NCI-H510A (cell line): ENCODE measurements around the gene SLIT1.
A peak's percentile ranks its signal among the peaks of the same experiment; 100 is the strongest.

Source experiments
- DNase-seq: peaks from one replicate; lab custom pipeline; 2025; lab: John Stamatoyannopoulos, UW

SLIT1 gene

GRCh38 chr10:97000487-97001182 is 185.1 kb downstream of the SLIT1 start:
- no peak for DNase-seq

DNA sequence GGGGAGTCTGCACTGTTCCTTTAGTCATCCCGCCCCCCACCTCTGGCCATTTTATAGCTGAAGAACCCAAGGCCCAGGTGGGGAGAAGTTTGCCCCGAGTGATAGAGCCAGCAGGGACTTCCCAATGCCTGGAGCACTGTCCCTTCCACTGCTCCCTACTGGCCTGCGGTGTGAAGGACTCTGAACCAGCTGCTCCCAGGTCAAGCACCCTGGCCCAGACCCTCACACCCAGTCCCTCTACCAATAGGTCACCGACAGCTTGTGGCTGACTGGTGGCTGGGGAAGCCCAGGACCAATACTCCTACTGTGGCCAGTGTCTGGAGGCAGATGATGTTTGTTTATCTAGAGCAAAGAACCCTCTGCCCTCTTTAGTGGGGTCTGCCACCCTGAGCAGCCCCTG is 185.8 kb downstream of the SLIT1 start:
- DNase-seq, result no peak

DNA sequence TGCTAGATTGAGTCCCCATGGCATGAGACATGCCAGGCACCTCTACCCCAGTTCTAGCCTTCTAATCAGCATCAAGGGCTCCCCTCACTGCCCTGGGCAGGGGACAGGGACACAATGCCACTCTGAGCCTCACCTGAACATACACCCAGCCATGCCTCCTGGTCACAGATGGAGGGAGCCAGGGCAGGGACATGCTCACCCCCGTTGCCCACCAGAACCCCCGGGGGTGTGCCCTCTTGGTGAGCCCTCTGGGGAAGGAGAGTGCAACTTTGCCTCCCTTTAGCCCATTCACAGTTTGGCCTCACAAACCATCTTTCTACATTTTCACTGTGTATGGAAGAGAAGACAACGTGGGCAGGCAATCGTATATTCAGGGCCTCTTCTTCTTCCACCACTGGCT is 186.4 kb downstream of the SLIT1 start:
- DNase-seq, result no peak

- DNase-seq, result peak; percentile 86
These were observed 187.3 kb downstream of the SLIT1 start for GRCh38 chr10:96998329-96998888.

DNA sequence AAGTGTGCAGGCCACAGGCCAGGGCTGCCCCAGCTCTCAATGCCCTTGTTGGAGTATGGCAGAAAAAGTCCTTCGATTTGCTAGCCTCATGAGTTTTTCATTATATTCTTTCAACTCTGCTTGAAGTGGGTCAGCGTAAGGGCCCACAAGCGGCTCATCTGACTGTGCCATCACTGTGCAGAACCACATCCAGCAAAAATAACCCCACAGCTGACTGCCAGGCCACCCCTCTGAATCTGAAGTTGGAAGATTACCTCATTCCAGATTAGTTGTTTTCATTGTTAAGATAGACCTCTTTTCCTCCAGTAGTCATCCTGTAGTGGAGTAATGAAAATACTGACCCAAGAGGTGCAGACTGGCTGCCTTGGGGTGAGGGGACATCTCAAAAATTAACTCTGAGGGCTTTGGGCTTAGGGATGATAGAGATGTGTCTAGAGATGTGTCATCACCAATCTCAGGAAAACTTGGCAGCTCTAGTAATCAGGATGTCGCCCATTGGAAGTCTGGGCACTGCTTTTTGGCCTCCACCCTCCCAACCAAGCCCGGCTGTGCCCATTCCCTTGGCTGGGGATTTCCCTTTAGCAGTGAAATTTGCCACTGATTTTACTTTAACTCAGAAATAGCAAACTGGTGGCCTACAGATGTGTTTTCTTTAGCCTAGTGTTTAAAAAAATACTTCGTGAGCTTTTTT is 189.3 kb downstream of the SLIT1 start:
- DNase-seq, result no peak

GRCh38 chr10:96995851-96996250 is 189.9 kb downstream of the SLIT1 start:
- no peak for DNase-seq

- no peak for DNase-seq
These were observed 193.0 kb downstream of the SLIT1 start for GRCh38 chr10:96992721-96993120.

GRCh38 chr10:96991313-96991841 is 194.4 kb downstream of the SLIT1 start:
- no peak for DNase-seq

- DNase-seq, result no peak
These were observed 197.3 kb downstream of the SLIT1 start for GRCh38 chr10:96988426-96988825.

GRCh38 chr10:96987842-96988175 is 197.9 kb downstream of the SLIT1 start:
- no peak for DNase-seq

DNA sequence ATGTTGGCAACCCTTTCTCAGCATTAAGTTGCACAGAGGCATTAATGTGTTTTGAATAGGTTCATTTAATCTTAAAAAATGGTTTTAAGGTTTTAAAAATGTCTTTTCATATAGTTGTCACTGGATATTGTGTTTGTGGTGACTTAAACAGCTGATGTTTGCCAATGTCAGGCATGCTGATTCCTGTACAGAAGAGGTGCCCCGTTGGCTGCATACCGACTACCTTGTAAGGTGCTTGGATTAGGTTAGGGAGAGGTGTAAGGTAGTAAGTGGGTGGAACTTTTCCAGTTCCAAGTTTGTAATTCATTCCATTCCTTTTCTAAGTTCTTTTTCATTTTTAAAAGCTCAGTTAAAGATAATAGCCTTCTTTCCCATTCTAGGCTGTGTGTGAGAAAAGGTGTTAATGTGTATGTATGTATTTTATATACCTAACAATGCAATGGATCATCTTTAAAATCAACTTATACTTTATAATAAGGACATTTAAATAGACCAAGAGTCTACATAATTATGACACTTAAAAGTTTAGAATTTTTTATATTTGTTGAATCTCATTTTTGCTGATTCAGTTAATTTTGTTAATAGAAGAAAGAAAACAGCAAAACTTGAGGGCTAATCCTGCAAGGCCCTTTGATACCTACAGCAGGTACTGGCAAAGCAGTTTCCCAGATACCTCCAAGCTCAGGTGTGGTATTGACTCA is 198.5 kb downstream of the SLIT1 start:
- no peak for DNase-seq

GRCh38 chr10:96986200-96986856 is 199.4 kb downstream of the SLIT1 start:
- no peak for DNase-seq

GRCh38 chr10:96984541-96985131 is 201.1 kb downstream of the SLIT1 start:
- no peak for DNase-seq

GRCh38 chr10:96982149-96982930 is 203.4 kb downstream of the SLIT1 start:
- DNase-seq, result no peak

DNA sequence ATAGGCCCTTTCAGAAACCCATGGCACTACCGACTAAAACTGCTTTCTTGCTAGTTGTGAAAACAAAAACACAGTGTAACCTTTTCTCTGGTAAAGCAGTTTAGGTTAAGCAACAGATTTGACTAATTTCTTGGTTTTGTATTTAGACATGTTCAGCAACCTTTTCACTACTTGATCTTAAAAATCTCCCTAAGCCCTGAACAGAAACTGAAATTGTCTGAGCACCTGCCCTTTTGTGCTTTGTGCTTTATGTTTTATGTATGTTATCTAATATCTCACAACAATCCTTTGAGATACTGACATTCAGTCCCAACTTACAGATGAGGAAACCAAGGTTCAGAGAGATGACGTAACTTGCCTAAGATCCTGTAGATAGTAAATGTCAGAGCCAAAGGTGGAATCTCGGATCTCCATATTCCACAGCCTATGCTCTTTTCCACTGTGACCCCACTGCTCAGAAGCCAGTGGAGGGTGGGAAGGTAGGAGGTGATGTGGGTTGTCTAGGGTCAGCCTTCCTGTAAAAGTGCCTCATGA is 207.1 kb downstream of the SLIT1 start:
- DNase-seq, result no peak

GRCh38 chr10:96975136-96975535 is 210.6 kb downstream of the SLIT1 start:
- no peak for DNase-seq

GRCh38 chr10:96973809-96974747 is 211.7 kb downstream of the SLIT1 start:
- no peak for DNase-seq

DNA sequence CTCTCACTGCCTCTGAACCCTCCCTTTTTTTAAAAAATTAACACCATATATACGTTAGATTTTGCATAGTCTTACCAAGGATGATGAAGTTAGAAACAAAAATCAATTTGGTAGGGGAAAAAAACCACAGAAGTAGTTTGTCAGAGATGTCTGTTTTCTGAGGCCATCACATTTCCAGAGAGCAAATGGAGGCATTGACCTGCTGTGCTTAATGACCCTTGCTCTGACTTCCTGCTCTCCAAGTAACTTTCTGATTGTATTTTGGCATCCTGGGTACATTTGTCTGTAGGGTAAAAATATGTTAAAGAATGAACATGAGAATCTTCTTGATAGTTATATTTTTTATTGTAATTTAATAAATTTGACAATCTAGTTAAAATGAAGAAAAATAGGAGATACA is 213.5 kb downstream of the SLIT1 start:
- no peak for DNase-seq

GRCh38 chr10:96971324-96971723 is 214.4 kb downstream of the SLIT1 start:
- DNase-seq, result no peak
